WTC11 (cell line): ENCODE measurements around the gene IP6K3. TPM values are rescaled to one million over a fixed set of nuclear protein-coding genes. Genes with fewer than 3 reads are reported as not detected.
A peak's percentile ranks its signal among the peaks of the same experiment; 100 is the strongest.

Experiments used
- ATAC-seq: fragments of 200-7000 bp; cut with Tn5 transposase; 2 replicates; pipeline ENCODE4 v1.10.0; 2021; ENCODE audit warnings: mild to moderate bottlenecking, moderate library complexity
- Bru-seq: library from RNA; stranded (reverse); fragments of 400-500 nt; gene quantifications from one replicate; lab custom pipeline; 2021; lab: Mats Ljungman, UMichigan
- CTCF ChIA-PET: fragments of 300-600 bp; sonication (Branson Sonifier 250); formaldehyde crosslinking; loops from one replicate; lab custom pipeline; 2021; ENCODE audit warnings: antibody characterized with exemption; lab: Charles Lee
- POLR2A ChIA-PET: fragments of 350-600 bp; sonication (Branson Sonifier 250); formaldehyde crosslinking; loops from one replicate; lab custom pipeline; 2021; ENCODE audit warnings: antibody characterized with exemption; lab: Charles Lee
- DNase-seq: peaks from one replicate; pipeline ENCODE4 v3.0.0; 2021; ENCODE audit warnings: low spot score
- H3K27ac Mint-ChIP-seq: 2 replicates; pipeline ENCODE4 v1.8.0; 2021; ENCODE audit warnings: mixed read lengths
- H3K27me3 Mint-ChIP-seq: 2 replicates; pipeline ENCODE4 v1.8.0; 2021; ENCODE audit warnings: low read depth, mild to moderate bottlenecking, moderate library complexity, mixed read lengths
- H3K36me3 Mint-ChIP-seq: 2 replicates; pipeline ENCODE4 v1.8.0; 2021; ENCODE audit warnings: mixed read lengths
- H3K4me1 Mint-ChIP-seq: 2 replicates; pipeline ENCODE4 v1.8.0; 2022; ENCODE audit warnings: mixed read lengths
- H3K4me3 Mint-ChIP-seq: 2 replicates; pipeline ENCODE4 v1.8.0; 2021; ENCODE audit warnings: mild to moderate bottlenecking, moderate library complexity, mixed read lengths
- H3K9me3 Mint-ChIP-seq: 2 replicates; pipeline ENCODE4 v1.8.0; 2021; ENCODE audit warnings: mixed read lengths
- ATF2 ChIP-seq: sonication (generic); formaldehyde crosslinking; IDR thresholded peaks from 2 replicates; pipeline ENCODE4 v1.8.1; 2022; ENCODE audit warnings: low read depth, missing genetic modification reagents, borderline replicate concordance
- CDX4 ChIP-seq: fragments of 250-450 bp; sonication (Bioruptor Pico); IDR thresholded peaks from 2 replicates; pipeline ENCODE4 v1.9.0; 2021; ENCODE audit warnings: moderate library complexity, mild to moderate bottlenecking, inconsistent platforms, borderline replicate concordance
- EMX1 ChIP-seq: fragments of 250-450 bp; sonication (Bioruptor Pico); IDR thresholded peaks from 2 replicates; pipeline ENCODE4 v1.8.0; 2021; ENCODE audit warnings: mild to moderate bottlenecking
- ESRRA ChIP-seq: sonication (generic); formaldehyde crosslinking; IDR thresholded peaks from 2 replicates; pipeline ENCODE4 v1.8.1; 2022; ENCODE audit warnings: mild to moderate bottlenecking, missing genetic modification reagents, borderline replicate concordance
- HMGA2 ChIP-seq: fragments of 250-450 bp; sonication (Bioruptor Pico); IDR thresholded peaks from 2 replicates; pipeline ENCODE4 v1.4.0; 2021; ENCODE audit warnings: mild to moderate bottlenecking, moderate library complexity
- JAZF1 ChIP-seq: fragments of 250-450 bp; sonication (Bioruptor Pico); IDR thresholded peaks from 2 replicates; pipeline ENCODE4 v1.9.0; 2021; ENCODE audit warnings: moderate library complexity, mild to moderate bottlenecking, inconsistent platforms
- KAT7 ChIP-seq: sonication (generic); formaldehyde crosslinking; IDR thresholded peaks from 2 replicates; pipeline ENCODE4 v1.8.1; 2023; ENCODE audit warnings: missing genetic modification reagents, mild to moderate bottlenecking, borderline replicate concordance
- NFE2L1 ChIP-seq: sonication (generic); formaldehyde crosslinking; IDR thresholded peaks from 2 replicates; pipeline ENCODE4 v1.8.1; 2023; ENCODE audit warnings: missing genetic modification reagents
- NR2C2 ChIP-seq: sonication (generic); formaldehyde crosslinking; IDR thresholded peaks from 2 replicates; pipeline ENCODE4 v1.8.0; 2022; ENCODE audit warnings: mild to moderate bottlenecking, missing genetic modification reagents
- TCF7 ChIP-seq: sonication (generic); formaldehyde crosslinking; IDR thresholded peaks from 2 replicates; pipeline ENCODE4 v1.8.0; 2022; ENCODE audit warnings: mild to moderate bottlenecking, low read depth, missing genetic modification reagents, moderate library complexity
- USF2 ChIP-seq: sonication (generic); formaldehyde crosslinking; IDR thresholded peaks from 2 replicates; pipeline ENCODE4 v1.8.1; 2023; ENCODE audit warnings: mild to moderate bottlenecking, missing genetic modification reagents, moderate library complexity
- ZMAT4 ChIP-seq: fragments of 250-450 bp; sonication (Bioruptor Pico); IDR thresholded peaks from 2 replicates; pipeline ENCODE4 v1.9.0; 2021; ENCODE audit warnings: mild to moderate bottlenecking
- ZNF281 ChIP-seq: sonication (generic); formaldehyde crosslinking; IDR thresholded peaks from 2 replicates; pipeline ENCODE4 v1.8.0; 2023; ENCODE audit warnings: mild to moderate bottlenecking, missing genetic modification reagents
- ZNF423 ChIP-seq: fragments of 250-450 bp; sonication (Bioruptor Pico); IDR thresholded peaks from 2 replicates; pipeline ENCODE4 v2.1.2; 2022; ENCODE audit warnings: mild to moderate bottlenecking, moderate library complexity
- ZNF532 ChIP-seq: fragments of 250-450 bp; sonication (Bioruptor Pico); IDR thresholded peaks from 2 replicates; pipeline ENCODE4 v1.9.0; 2021; ENCODE audit warnings: mild to moderate bottlenecking, borderline replicate concordance
- long read RNA-seq, 3 experiments: library from RNA in 1 of 3; library from capped mRNA in 1 of 3; library from polyadenylated mRNA in 1 of 3; unstranded in 2 of 3; stranded (forward) in 1 of 3; transcript quantifications; one replicate each; pipeline ENCODE4 v2.0.0, GENCODE V29; 2021
- total RNA-seq: library from RNA; stranded (reverse); gene quantifications from 3 replicates; pipeline ENCODE4 v1.2.3, GENCODE V29; 2021

Gene IP6K3
- total RNA-seq (0.44 to 1.1 TPM (median 0.89 TPM) in 3 replicates), Bru-seq, nascent RNA (percentile 23 among the genes with signal in this experiment)
- long read RNA-seq, experiment 1 = 0 reads
- long read RNA-seq, experiment 2 = 0 reads
- long read RNA-seq, experiment 3 = 0 reads

- Mint-ChIP-seq H3K27me3 (no peaks in the 10 kb centered on the region; the same call in 1 of the 2 replicates), H3K9me3 (no peaks in the 10 kb centered on the region), H3K36me3 (no peaks in the 10 kb centered on the region)
- POLR2A ChIA-PET = interaction anchor here (0.6 kb wide), 1 partner anchor 661 kb away, joined by 3 read pairs; no protein-coding TSS in a partner anchor
- no peak for DNase-seq
- no peak for TF ChIP-seq JAZF1
- no peak for TF ChIP-seq ESRRA (CRISPR knock-in tag)
- peak; percentile 64 for TF ChIP-seq USF2 (CRISPR knock-in tag)
- TF ChIP-seq, all 79 proteins: peak for 1
- CTCF ChIA-PET = interaction anchor here (0.7 to 3.7 kb wide), 11 partner anchors 8 to 309 kb away, joined by 3 to 26 read pairs (median 5); partner anchors contain the start of gene UQCC2
- no peak for ATAC-seq
- Mint-ChIP-seq H3K27ac (no peak within 1 kb of the TSS), H3K4me3 (no peak within 1 kb of the TSS), H3K4me1 (peaks cover 50% of the 10 kb centered on the region)
Measured at GRCh38 chr6:33746651-33747100, at the start of gene IP6K3. TSS of gene IP6K3 (minus strand) at chr6:33746905. CDS start at chr6:33735476, 11,429 bp downstream.

GRCh38 chr6:33794910-33795623 is 48.4 kb upstream of the IP6K3 start:
- H3K4me3 Mint-ChIP-seq = no peak overlapping the region
- no peaks in the 10 kb centered on the region for H3K36me3 Mint-ChIP-seq
- H3K27ac Mint-ChIP-seq = peak overlapping the region; percentile 41; the same call in 1 of the 2 replicates
- no peak for DNase-seq
- ChIA-PET CTCF (interaction anchor here (0.8 to 5.1 kb wide), 7 partner anchors 14 to 360 kb away, joined by 3 to 38 read pairs (median 6); no protein-coding TSS in a partner anchor), POLR2A (no interaction called here)
- H3K4me1 Mint-ChIP-seq = peaks cover 72% of the 10 kb centered on the region
- no peaks in the 10 kb centered on the region; the same call in 1 of the 2 replicates for H3K27me3 Mint-ChIP-seq
- TF ChIP-seq USF2 (CRISPR knock-in tag) = no peak
- H3K9me3 Mint-ChIP-seq = no peaks in the 10 kb centered on the region
- peak; percentile 36 for ATAC-seq

- no peak for DNase-seq
- ATAC-seq = no peak
- Mint-ChIP-seq H3K4me3 (no peak overlapping the region), H3K9me3 (no peaks in the 10 kb centered on the region), H3K4me1 (peaks cover 74% of the 10 kb centered on the region), H3K27me3 (no peaks in the 10 kb centered on the region), H3K27ac (no peak overlapping the region), H3K36me3 (no peaks in the 10 kb centered on the region)
- ChIA-PET CTCF (interaction anchor here (1.2 to 5.1 kb wide), 2 partner anchors 22 to 43 kb away, joined by 3 to 38 read pairs; no protein-coding TSS in a partner anchor), POLR2A (no interaction called here)
- TF ChIP-seq CDX4 = no peak
- no peak for TF ChIP-seq ZNF532 (CRISPR knock-in tag)
- TF ChIP-seq HMGA2 (CRISPR knock-in tag) = no peak
- no peak for TF ChIP-seq NR2C2 (CRISPR knock-in tag)
- TF ChIP-seq EMX1 (CRISPR knock-in tag) = no peak
- no peak for TF ChIP-seq USF2 (CRISPR knock-in tag)
- TF ChIP-seq KAT7 (CRISPR knock-in tag) = no peak
- TF ChIP-seq ZNF281 = no peak
- TF ChIP-seq ZMAT4 (CRISPR knock-in tag) = no peak
- no peak for TF ChIP-seq ZNF423 (CRISPR knock-in tag)
- no peak for TF ChIP-seq TCF7 (CRISPR knock-in tag)
- TF ChIP-seq ATF2 (CRISPR knock-in tag) = no peak
- TF ChIP-seq NFE2L1 (CRISPR knock-in tag) = no peak
Measured at GRCh38 chr6:33792981-33793380, 46.3 kb upstream of the IP6K3 start.
